ENCODE results near the gene IBSP.

Gene IBSP

DNA sequence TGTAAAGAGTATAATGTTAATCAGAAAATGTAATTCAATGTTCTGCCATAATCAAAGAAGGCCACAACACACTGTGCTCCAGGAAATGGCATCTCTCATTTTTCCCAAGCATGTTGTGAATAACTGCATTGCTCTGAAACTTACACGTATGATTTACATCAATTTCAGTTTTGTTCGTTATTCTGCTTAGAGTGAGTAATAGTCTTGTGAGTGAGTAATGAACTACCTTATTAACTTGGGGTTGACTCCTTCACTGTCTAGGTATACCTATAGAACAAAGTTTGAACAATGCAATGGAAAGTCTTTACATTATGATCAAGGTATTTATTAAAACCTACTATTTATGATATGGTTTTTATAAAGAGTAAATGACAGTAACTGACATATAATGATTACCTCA is 17.8 kb upstream of the IBSP start:
- no peak for TF ChIP-seq TAF1 (IDR thresholded peaks at IDR 0.05; ENCODE audit: borderline replicate concordance, insufficient read depth, low read length)
- TF ChIP-seq POLR2AphosphoS5 (IDR thresholded peaks at IDR 0.05; ENCODE audit: low read depth, low read length): no peak
- TF ChIP-seq, protein P1, sequence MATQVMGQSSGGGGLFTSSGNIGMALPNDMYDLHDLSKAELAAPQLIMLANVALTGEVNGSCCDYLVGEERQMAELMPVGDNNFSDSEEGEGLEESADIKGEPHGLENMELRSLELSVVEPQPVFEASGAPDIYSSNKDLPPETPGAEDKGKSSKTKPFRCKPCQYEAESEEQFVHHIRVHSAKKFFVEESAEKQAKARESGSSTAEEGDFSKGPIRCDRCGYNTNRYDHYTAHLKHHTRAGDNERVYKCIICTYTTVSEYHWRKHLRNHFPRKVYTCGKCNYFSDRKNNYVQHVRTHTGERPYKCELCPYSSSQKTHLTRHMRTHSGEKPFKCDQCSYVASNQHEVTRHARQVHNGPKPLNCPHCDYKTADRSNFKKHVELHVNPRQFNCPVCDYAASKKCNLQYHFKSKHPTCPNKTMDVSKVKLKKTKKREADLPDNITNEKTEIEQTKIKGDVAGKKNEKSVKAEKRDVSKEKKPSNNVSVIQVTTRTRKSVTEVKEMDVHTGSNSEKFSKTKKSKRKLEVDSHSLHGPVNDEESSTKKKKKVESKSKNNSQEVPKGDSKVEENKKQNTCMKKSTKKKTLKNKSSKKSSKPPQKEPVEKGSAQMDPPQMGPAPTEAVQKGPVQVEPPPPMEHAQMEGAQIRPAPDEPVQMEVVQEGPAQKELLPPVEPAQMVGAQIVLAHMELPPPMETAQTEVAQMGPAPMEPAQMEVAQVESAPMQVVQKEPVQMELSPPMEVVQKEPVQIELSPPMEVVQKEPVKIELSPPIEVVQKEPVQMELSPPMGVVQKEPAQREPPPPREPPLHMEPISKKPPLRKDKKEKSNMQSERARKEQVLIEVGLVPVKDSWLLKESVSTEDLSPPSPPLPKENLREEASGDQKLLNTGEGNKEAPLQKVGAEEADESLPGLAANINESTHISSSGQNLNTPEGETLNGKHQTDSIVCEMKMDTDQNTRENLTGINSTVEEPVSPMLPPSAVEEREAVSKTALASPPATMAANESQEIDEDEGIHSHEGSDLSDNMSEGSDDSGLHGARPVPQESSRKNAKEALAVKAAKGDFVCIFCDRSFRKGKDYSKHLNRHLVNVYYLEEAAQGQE (IDR thresholded peaks at IDR 0.05; ENCODE audit: insufficient read depth in 1 of 2, low read depth in 2 of 2, low read length in 2 of 2): no peak
- TF ChIP-seq SIN3A (IDR thresholded peaks at IDR 0.05; ENCODE audit: borderline replicate concordance, insufficient read depth, low read length): no peak
- TF ChIP-seq FOXP2 (optimal IDR thresholded peaks at IDR 0.05; ENCODE audit: borderline replicate concordance, extremely low read depth, extremely low read length, insufficient read depth): no peak

- TF ChIP-seq, protein P1 (IDR thresholded peaks at IDR 0.05; ENCODE audit: insufficient read depth in 1 of 2, low read depth in 2 of 2, low read length in 2 of 2): no peak
- TF ChIP-seq TAF1 (IDR thresholded peaks at IDR 0.05; ENCODE audit: borderline replicate concordance, insufficient read depth, low read length) (no peak), SIN3A (IDR thresholded peaks at IDR 0.05; ENCODE audit: borderline replicate concordance, insufficient read depth, low read length) (no peak), FOXP2 (optimal IDR thresholded peaks at IDR 0.05; ENCODE audit: borderline replicate concordance, extremely low read depth, extremely low read length, insufficient read depth) (no peak), POLR2AphosphoS5 (IDR thresholded peaks at IDR 0.05; ENCODE audit: low read depth, low read length) (no peak)
Measured at GRCh38 chr4:87783781-87784180, 15.6 kb upstream of the IBSP start.

GRCh38 chr4:87785731-87786509 is 13.4 kb upstream of the IBSP start:
- TF ChIP-seq, protein P1 (IDR thresholded peaks at IDR 0.05; ENCODE audit: insufficient read depth in 1 of 2, low read depth in 2 of 2, low read length in 2 of 2): no peak
- TF ChIP-seq POLR2AphosphoS5 (IDR thresholded peaks at IDR 0.05; ENCODE audit: low read depth, low read length) (no peak), SIN3A (IDR thresholded peaks at IDR 0.05; ENCODE audit: borderline replicate concordance, insufficient read depth, low read length) (no peak), TAF1 (IDR thresholded peaks at IDR 0.05; ENCODE audit: borderline replicate concordance, insufficient read depth, low read length) (no peak), FOXP2 (optimal IDR thresholded peaks at IDR 0.05; ENCODE audit: borderline replicate concordance, extremely low read depth, extremely low read length, insufficient read depth) (no peak)

- TF ChIP-seq, protein P1 (IDR thresholded peaks at IDR 0.05; ENCODE audit: insufficient read depth in 1 of 2, low read depth in 2 of 2, low read length in 2 of 2): no peak
- TF ChIP-seq SIN3A (IDR thresholded peaks at IDR 0.05; ENCODE audit: borderline replicate concordance, insufficient read depth, low read length): no peak
- no peak for TF ChIP-seq POLR2AphosphoS5 (IDR thresholded peaks at IDR 0.05; ENCODE audit: low read depth, low read length)
- TF ChIP-seq TAF1 (IDR thresholded peaks at IDR 0.05; ENCODE audit: borderline replicate concordance, insufficient read depth, low read length): no peak
- TF ChIP-seq FOXP2 (optimal IDR thresholded peaks at IDR 0.05; ENCODE audit: borderline replicate concordance, extremely low read depth, extremely low read length, insufficient read depth): no peak
Measured at GRCh38 chr4:87802858-87803257, 3.5 kb downstream of the IBSP start.

Data from PFSK-1 (cell line).